22Rv1 (cell line): Measurements from ENCODE around the gene DOCK10.

ENCODE experiments used
- H3K27ac ChIP-seq: fragments of 450-650 bp; 2 replicates; pipeline ENCODE4 v1.5.1; 2017
- CTCF ChIP-seq: fragments of 450-650 bp; IDR thresholded peaks from 2 replicates; pipeline ENCODE4 v1.5.1; 2017; ENCODE audit warnings: mild to moderate bottlenecking
- ZFX ChIP-seq: fragments of 450-650 bp; IDR thresholded peaks from 2 replicates; pipeline ENCODE4 v1.6.1; 2017; ENCODE audit warnings: antibody characterized with exemption, borderline replicate concordance

Gene DOCK10

GRCh38 chr2:224908818-224909217 is 133.4 kb downstream of the DOCK10 start:
- H3K27ac ChIP-seq: peak overlapping the region; percentile 76; the same call in 1 of the 2 replicates
- no peak for TF ChIP-seq CTCF
- TF ChIP-seq ZFX: no peak

- TF ChIP-seq ZFX: no peak
- no peak overlapping the region for H3K27ac ChIP-seq
Measured at GRCh38 chr2:224904381-224904780, 137.9 kb downstream of the DOCK10 start.

GRCh38 chr2:224903621-224904020 is 138.6 kb downstream of the DOCK10 start:
- H3K27ac ChIP-seq: no peak overlapping the region
- TF ChIP-seq ZFX: no peak
- no peak for TF ChIP-seq CTCF

- peak overlapping the region; percentile 38 for H3K27ac ChIP-seq
- no peak for TF ChIP-seq CTCF
- TF ChIP-seq ZFX: no peak
Measured at GRCh38 chr2:224901121-224901676, 141.1 kb downstream of the DOCK10 start.

- no peak overlapping the region for H3K27ac ChIP-seq
- no peak for TF ChIP-seq ZFX
Measured at GRCh38 chr2:224895377-224895776, 146.9 kb downstream of the DOCK10 start.

- no peak overlapping the region for H3K27ac ChIP-seq
- TF ChIP-seq CTCF (no peak), ZFX (no peak)
Measured at GRCh38 chr2:224894356-224894755, 147.9 kb downstream of the DOCK10 start.

- no peak for TF ChIP-seq ZFX
- no peak for TF ChIP-seq CTCF
Measured at GRCh38 chr2:224893848-224894247, 148.4 kb downstream of the DOCK10 start.

GRCh38 chr2:224892574-224893204 is 149.6 kb downstream of the DOCK10 start:
- no peak overlapping the region for H3K27ac ChIP-seq
- TF ChIP-seq CTCF (no peak), ZFX (no peak)

More at GRCh38 chr2:224893848-224894247, 148.4 kb downstream of the DOCK10 start:
- no peak overlapping the region for H3K27ac ChIP-seq
